ENCODE data around the gene DEFB108B.
"Not testable (repeated sequence)": the region's sequence is repeated elsewhere in the genome, so short reads cannot be mapped to it uniquely, and the experiment has no call there.

DEFB108B gene

GRCh38 chr11:71813481-71814355 lies 19.3 kb upstream of the DEFB108B start:
- peak; percentile 82 for DNase-seq (ENCODE audit: low spot score)

- DNase-seq (ENCODE audit: low spot score), result not testable (repeated sequence)
Measured at GRCh38 chr11:71821539-71821938, 11.5 kb upstream of the DEFB108B start.

- DNase-seq (ENCODE audit: low spot score), result not testable (repeated sequence)
Measured at GRCh38 chr11:71829247-71829646, 3.8 kb upstream of the DEFB108B start.

GRCh38 chr11:71829686-71830085 lies 3.3 kb upstream of the DEFB108B start:
- not testable (repeated sequence) for DNase-seq (ENCODE audit: low spot score)

- DNase-seq (ENCODE audit: low spot score), result not testable (repeated sequence)
Measured at GRCh38 chr11:71842720-71843119, 9.7 kb downstream of the DEFB108B start.

GRCh38 chr11:71843355-71843754 lies 10.4 kb downstream of the DEFB108B start:
- DNase-seq (ENCODE audit: low spot score), result not testable (repeated sequence)

GRCh38 chr11:71843858-71844257 lies 10.9 kb downstream of the DEFB108B start:
- DNase-seq (ENCODE audit: low spot score), result no peak

GRCh38 chr11:71853895-71854294 lies 20.9 kb downstream of the DEFB108B start:
- not testable (repeated sequence) for DNase-seq (ENCODE audit: low spot score)

- DNase-seq (ENCODE audit: low spot score), result not testable (repeated sequence)
Measured at GRCh38 chr11:71855880-71856279, 22.9 kb downstream of the DEFB108B start.

GRCh38 chr11:71860835-71861234 lies 27.8 kb downstream of the DEFB108B start:
- not testable (repeated sequence) for DNase-seq (ENCODE audit: low spot score)

- peak; percentile 48 for DNase-seq (ENCODE audit: low spot score)
Measured at GRCh38 chr11:71863978-71864627, 31.1 kb downstream of the DEFB108B start.

GRCh38 chr11:71867209-71867608 lies 34.2 kb downstream of the DEFB108B start:
- DNase-seq (ENCODE audit: low spot score), result not testable (repeated sequence)

- peak; percentile 2 for DNase-seq (ENCODE audit: low spot score)
Measured at GRCh38 chr11:71869931-71870330, 36.9 kb downstream of the DEFB108B start.

- not testable (repeated sequence) for DNase-seq (ENCODE audit: low spot score)
Measured at GRCh38 chr11:71870661-71871060, 37.7 kb downstream of the DEFB108B start.

- DNase-seq (ENCODE audit: low spot score), result not testable (repeated sequence)
Measured at GRCh38 chr11:71876262-71876661, 43.3 kb downstream of the DEFB108B start.

GRCh38 chr11:71878059-71878458 lies 45.1 kb downstream of the DEFB108B start, which contains the start of gene DEFB131B:
DEFB131B (plus strand) TSS chr11:71878453; CDS start chr11:71878453, 0 bp downstream.
- DNase-seq (ENCODE audit: low spot score), result not testable (repeated sequence)

- DNase-seq (ENCODE audit: low spot score), result not testable (repeated sequence)
Measured at GRCh38 chr11:71885806-71886205, 52.8 kb downstream of the DEFB108B start.
